Fibroblast of peridontal ligament (primary cell): ENCODE measurements around the gene DNAI2.

Experiments used
- DNase-seq: peaks from one replicate; pipeline ENCODE4 v3.0.0-alpha.2; 2010; ENCODE audit errors: extremely low read depth

Gene DNAI2

DNA sequence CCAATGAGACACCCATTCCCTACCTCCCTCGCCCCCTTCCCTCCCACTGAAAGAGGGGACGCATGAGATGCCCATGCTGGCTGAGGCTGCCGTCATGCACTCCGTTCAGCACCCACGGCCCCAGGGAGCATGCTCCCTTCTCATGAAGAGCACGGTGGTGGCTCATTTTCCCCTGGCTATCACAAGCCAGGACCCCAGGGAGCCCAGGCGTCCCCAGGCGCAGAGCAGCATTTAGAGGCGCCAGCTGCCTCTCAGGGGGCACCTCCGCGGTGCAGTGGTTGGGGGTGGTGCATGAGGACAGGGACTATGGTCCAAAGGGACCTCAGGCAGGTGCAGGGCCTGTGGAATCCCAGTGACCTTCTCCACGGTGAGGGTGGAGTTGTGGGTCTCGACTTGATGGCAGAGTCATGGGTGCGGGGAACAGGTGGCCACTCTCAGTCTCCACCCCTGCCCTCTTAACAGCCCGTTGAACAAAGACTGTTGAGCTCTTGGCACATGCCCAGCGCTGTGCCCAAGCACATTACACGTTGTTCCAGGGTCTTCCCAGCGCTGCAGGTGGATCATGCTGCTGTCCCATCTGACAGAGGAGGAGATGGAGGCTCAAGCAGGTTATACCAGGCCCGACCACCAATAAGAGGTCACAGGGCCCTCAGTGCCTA is 65.6 kb downstream of the DNAI2 start:
- no peak for DNase-seq

GRCh38 chr17:74340470-74341023 is 66.5 kb downstream of the DNAI2 start:
- DNase-seq, result no peak

- no peak for DNase-seq
Observed at GRCh38 chr17:74342224-74342623, 68.2 kb downstream of the DNAI2 start.

- DNase-seq, result no peak
Observed at GRCh38 chr17:74343121-74343520, 69.1 kb downstream of the DNAI2 start.

DNA sequence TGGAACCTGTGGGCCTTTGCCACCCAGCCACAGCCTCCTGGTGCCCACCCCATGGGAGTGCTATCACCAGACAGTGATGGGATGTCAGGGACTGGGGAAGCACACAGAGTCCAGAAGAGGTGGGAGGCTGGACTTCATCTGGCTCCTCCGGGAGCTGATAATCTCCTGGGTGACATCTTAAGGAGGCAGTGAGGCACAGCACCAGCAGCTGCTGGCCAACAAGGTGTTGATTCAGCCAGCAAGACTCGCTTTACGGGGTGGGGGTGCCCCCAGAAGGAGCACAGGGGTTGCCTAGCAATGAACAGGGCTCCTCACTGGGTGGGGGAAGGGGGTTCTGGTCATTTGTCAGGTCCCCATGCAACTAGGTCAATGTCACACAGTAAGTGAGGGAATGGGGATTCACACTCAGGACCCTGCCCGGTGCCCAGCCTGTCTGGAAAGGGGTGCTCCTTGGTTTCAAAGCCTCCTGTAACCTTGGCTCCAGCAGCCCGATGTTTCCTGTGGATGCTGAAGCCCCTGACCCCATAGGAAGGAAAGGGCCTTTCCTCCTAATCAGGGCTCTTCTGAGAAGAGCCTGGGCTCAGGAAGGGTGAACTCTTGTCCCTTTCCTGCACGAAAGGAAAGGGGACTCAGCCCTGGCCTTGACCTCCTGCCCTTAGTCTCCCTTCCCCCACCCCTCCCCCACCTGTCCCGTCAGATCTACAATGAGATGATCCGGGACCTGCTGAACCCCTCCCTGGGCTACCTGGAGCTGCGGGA is 69.7 kb downstream of the DNAI2 start:
- no peak for DNase-seq

- no peak for DNase-seq
Observed at GRCh38 chr17:74344658-74345057, 70.6 kb downstream of the DNAI2 start.

GRCh38 chr17:74345433-74346241 is 71.6 kb downstream of the DNAI2 start:
- no peak for DNase-seq

DNA sequence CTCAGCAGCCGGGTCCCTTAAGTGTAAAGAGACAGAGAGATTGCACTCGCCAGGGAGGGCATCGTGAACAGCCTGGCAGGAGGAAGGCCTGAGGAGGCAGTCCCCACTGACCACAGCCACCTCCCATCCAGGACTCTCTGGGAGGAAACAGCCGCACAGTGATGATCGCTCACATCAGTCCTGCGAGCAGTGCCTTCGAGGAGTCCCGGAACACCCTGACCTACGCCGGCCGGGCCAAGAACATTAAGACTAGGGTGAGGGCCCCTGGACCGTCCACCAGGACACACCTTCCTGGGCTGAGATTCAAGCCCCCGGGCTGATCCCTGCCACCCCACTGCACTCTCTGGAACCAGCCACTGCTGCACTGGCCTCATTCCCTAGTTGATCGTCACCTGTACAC is 73.6 kb downstream of the DNAI2 start:
- no peak for DNase-seq

- DNase-seq, result no peak
Observed at GRCh38 chr17:74349120-74349519, 75.1 kb downstream of the DNAI2 start.

GRCh38 chr17:74350486-74350885 is 76.5 kb downstream of the DNAI2 start:
- DNase-seq, result no peak

- DNase-seq, result no peak
Observed at GRCh38 chr17:74351552-74352210, 77.6 kb downstream of the DNAI2 start.

DNA sequence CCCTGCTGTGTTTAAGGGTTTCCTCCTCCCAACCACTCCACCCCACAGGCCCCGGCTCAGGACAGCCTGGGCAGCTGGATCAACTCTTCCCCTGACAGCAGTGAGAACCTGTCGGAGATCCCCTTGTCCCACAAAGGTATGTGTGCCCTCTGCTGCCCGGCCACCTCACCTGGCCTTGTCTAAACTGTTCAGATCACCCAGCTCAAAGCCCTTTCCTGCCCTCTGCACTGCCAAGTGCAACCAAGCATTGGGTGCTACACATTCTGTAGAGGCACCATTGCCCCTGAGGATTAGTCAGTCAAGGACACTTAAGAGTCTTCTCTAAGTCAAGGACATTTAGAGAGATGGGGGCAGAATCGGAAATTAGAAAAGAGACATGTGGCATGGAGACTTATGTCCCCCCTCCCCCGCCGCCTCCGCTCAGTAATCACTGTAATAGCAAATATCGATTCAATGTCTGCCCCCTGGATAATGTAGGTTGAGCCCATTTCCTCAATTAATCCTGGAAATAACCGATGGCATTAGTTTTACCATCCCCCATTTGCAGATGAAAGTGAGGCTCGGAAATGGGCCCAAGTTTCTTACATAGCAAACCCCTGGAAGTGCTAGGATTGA is 79.5 kb downstream of the DNAI2 start:
- DNase-seq, result no peak

- DNase-seq, result no peak
Observed at GRCh38 chr17:74354123-74354522, 80.1 kb downstream of the DNAI2 start.

DNA sequence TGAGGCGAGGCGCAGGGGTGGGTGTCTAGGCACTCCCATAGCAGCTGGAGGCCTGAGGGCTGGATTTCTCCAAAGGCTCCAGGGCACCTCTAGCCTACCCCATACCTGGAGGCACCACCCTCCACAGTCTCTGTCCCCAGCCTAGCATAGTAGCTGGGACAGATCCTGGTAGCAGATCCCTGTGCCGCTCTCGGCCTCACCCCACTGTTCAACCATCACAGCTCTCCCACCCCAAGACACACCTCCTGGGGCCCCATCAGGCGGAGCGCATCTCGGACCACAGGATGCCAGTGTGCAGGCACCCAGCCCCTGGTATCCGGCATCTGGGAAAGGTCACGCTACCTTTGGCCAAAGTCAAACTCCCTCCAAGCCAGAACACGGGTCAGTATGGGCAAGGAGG is 80.5 kb downstream of the DNAI2 start:
- DNase-seq, result no peak

DNA sequence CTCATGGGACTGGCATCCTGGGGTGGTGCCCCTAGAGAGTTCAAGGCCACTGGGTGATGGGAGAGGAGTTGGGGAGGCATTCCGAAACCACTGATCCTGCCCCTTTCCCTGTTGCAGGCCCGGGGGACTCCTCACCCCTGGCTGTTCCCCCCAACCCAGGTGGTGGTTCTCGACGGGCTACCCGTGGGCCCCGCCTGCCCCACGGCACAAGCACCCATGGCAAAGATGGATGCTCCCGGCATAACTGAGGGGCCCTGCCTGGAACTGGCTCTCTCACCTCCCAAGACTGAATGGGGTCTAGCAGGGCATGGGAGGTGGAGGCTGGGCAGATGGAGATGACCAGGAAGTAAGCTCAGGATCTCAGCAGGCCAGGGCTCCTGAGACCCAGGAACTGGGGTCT is 81.0 kb downstream of the DNAI2 start:
- DNase-seq, result no peak

DNA sequence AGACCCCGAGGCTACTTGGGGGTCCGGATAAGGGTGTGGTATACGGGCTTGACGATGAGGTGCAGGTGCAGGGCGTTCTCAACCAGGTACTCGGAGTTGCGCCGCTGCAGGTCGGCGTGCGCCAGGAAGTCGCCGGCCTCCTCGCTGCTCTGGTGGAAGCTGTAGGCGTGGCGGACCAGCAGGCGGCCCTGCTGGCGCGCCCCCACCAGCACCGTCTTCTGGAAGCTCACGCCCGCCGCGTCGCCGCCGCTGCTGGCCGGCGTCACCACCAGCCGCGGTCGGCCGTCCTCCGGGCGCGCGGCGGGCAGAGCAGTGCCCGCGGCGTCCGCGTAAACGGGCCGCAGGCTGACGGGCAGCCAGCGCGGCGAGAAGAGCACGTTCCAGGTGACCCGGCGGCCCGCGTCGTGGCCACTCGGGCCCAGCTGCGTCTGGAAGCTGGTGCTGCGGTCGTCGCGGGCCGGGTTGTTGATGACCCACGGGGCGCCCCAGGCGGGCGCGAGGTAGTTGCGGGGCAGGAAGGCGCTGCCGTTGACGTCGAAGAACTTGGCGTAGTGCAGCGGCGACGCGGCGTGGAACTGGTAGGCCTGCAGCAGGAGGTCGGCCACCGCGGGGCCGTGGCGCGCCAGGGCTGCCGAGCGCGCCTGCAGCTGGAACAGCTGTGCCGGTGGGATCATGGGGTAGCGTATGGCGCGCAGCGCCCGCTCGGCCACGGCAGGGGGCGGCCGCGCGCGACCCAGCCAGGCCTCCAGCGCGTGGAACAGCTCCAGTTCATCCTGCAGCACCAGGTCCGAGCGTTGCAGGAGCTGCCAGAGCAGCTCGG is 82.8 kb downstream of the DNAI2 start:
- DNase-seq, result no peak

- DNase-seq, result no peak
Observed at GRCh38 chr17:74357466-74357809, 83.4 kb downstream of the DNAI2 start.

GRCh38 chr17:74358697-74359096 is 84.7 kb downstream of the DNAI2 start:
- DNase-seq, result no peak

DNA sequence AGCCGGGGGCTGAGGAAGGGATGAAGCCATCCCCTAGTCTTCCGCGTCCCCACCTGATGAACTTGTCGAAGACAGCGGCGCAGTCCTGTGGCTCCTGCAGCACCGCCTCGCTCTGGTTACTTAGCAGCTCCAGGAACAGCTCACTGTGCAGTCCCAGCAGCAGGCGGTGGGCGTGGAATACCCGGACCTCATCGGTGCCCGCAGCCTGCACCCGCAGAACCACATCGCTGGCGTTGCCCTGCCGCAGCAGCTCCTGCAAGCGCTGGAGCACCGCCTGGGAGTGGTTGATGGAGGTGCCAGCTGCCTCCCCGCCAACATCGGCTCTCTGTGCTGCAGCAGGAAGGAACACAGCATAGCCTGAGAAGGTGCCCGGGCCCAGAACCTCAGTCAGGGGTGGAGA is 85.9 kb downstream of the DNAI2 start:
- no peak for DNase-seq

- no peak for DNase-seq
Observed at GRCh38 chr17:74360899-74361229, 86.8 kb downstream of the DNAI2 start.
